HG03175 (cell line): ENCODE results near the gene C1QL4.

ENCODE experiments used
- ATAC-seq: cut with Tn5 transposase; IDR thresholded peaks from one replicate; pipeline ENCODE4 v1.9.1; 2021; ENCODE audit warnings: mild to moderate bottlenecking, moderate library complexity; ENCODE audit not compliant: unreplicated experiment

Gene C1QL4

DNA sequence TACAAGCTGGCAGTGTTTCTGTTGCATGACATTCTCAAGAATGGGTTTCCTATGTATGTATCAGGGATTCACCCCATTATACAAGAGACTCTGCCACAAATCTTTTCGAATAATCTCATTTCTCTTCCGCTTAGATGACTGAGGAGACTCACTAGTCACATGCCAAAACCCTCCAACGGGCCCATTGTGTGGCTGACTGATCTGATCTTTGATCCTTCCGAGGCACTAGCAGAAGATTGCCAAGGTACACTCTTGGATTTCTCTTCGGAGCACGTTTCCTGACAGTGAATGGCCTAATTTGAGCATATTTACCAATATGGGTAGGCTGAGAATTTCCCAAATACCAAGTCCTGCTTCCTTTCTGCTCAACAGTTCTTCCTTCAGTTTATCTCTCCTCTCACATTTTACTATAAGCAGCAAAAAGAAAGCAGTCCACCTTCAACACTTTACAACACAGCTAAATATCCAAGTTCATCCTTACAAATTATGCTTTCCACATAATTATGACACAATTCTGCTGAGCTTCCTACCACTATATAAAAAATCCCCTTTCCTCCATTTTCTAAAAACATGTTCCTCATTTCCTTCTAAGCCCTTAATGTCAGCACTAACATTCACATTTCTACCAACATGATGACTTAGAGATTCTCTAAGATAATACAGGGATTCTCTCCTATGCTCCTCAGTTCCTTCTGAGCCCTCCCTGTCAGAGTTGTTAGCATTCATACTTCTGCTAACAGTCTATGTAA is 31.1 kb downstream of the C1QL4 start:
- ATAC-seq, result no peak

DNA sequence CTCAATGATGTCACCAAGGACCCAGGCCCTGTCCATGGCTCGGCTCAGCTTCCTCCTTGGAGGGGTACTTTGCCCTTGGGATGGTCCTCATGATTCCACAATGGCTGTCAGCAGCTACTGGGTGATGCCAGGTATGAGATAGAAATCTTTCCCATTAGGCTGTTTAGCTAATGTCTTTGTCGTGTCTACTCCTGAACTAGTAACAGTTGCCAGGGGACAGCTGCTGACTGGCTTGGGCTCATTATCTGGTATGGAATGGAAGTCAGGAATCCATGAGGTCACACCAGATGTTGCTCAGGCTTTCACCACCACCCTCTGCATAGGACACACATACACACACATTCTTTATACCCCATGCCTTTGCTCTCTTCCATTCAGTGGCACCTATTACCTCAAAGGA is 32.8 kb downstream of the C1QL4 start:
- ATAC-seq, result no peak

DNA sequence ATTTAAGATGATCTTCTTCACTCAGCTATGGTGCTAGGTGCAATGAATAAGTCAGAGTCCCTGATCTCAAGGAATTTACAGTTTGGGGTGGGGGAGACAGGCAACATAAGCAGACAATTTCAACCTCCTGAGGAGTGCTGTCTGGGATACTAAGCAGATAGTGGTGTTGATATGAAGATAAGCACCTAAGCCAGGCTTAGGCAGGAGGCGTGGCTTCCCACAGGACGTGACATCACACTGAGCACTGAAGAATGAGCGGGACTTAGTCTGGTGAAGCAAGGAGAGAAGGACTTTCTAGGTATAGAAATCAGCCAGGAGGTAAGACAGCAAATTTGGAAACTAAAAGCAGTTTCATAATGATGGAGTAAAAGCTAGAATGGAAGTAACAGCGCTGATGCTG is 35.2 kb downstream of the C1QL4 start:
- ATAC-seq, result no peak

DNA sequence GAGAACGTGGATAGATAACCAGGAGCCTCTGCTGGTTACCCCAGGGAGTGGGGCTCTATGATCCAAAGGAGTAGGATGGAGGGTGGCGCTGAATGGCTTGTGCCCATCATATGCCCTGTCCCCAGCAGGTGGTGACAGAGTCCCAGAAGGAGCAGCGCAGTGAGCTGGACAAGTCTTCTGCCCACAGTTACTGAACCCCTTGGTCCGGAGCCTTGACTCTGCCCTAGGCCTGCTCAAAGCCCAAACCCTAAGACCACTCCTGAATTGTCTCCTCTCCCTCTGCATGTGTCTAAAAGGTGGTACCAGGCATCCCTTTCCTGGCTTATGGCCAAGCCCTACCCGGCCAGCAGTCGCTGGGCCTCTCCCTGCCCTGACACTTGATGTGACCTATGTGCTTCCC is 38.8 kb downstream of the C1QL4 start:
- no peak for ATAC-seq

DNA sequence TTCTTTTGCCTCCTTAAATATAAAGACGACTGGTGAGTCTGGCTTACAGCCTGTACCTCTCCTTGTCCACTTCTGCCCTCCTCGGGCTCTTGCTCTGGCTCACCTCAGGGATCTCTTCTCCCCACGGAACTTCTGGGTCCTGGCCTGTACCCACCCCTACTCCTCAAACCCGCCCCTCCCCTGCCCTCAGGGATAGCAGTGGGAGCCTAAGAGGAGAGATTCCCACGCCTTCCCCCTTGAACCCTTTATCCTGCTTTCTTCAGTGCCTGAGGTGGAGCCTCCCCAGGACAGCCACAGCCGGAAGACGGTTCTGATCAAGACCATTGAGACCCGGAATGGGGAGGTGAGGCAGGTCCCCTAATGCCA is 39.3 kb downstream of the C1QL4 start:
- ATAC-seq, result no peak

DNA sequence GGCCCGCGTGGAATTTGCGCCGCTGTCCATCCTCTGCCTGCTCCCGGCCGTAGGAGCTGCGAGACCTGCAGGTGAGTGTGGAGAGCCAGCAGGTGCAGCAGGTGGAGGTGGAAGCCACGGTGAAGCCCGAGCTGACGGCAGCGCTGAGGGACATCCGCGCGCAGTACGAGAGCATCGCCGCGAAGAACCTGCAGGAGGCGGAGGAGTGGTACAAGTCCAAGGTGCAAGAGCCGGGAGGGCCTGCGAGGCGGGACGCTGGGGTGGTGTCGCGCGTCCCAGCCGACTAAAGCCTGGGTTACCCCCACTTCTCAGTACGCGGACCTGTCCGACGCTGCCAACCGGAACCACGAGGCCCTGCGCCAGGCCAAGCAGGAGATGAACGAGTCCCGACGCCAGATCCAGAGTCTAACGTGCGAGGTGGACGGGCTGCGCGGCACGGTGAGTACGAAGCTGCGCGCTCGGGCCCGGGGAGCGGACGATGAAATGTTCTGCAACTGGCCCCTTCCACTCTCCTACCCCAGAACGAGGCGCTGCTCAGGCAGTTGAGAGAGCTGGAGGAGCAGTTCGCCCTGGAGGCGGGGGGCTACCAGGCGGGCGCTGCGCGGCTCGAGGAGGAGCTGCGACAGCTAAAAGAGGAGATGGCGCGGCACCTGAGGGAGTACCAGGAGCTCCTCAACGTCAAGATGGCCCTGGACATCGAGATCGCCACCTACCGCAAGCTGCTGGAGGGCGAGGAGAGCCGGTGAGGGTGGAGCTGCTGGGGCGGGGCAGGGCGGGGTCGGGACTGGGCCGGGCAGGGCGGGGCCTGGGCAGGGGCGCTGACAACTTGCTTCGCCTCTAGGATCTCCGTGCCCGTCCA is 39.9 kb downstream of the C1QL4 start:
- no peak for ATAC-seq

DNA sequence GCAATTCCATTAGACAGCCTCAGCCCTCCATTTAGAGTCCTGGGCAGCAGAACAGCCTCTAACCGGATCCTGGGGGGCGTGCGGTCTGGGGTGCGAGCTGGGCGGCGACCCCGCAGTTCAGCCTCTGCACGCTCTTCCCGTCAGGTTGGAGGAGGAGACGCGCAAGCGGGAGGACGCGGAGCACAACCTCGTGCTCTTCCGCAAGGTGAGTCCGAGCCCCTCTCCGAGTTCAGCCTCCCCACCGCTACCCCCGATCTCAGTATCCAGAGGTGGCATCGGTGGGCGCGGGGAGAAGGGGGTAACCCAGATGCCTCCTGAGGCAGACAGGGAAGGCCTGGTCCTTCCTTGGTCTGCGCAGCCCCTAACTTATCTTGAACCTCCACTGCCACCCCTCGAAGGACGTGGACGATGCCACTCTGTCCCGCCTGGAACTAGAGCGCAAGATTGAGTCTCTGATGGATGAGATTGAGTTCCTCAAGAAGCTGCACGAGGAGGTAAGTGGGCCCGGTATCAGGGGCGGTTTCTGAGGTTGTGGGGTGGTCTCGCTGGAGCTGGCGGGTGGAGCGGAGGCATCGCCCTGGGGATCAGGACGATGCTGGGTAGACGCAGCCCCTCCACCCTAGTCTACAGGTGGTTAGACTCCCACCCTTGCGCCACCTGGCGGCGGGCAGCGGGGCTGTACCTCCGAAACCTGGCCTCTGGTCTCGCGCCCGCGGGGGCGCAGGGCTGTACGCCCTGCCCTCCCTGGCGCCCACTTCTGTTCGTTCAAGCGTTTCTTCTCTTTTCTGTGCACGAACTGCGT is 40.8 kb downstream of the C1QL4 start:
- ATAC-seq, result peak; percentile 46

DNA sequence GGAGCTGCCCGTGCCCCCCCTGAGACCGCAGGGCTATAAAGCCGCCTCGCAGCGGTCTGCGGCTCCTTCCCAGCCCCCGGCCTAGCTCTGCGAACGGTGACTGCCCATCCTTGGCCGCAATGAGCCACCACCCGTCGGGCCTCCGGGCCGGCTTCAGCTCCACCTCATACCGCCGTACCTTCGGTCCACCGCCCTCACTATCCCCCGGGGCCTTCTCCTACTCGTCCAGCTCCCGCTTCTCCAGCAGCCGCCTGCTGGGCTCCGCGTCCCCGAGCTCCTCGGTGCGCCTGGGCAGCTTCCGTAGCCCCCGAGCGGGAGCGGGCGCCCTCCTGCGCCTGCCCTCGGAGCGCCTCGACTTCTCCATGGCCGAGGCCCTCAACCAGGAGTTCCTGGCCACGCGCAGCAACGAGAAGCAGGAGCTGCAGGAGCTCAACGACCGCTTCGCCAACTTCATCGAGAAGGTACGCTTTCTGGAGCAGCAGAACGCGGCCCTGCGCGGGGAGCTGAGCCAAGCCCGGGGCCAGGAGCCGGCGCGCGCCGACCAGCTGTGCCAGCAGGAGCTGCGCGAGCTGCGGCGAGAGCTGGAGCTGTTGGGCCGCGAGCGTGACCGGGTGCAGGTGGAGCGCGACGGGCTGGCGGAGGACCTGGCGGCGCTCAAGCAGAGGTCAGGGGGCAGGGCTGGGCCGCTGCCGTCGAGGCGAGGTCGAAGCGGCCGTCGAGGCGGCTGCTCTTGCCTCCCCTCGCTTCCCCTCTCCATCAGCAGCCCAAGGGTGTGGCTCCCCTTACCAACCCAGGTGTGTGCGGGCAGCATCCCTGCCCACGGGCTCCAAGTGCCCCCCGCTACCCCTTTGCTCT is 41.7 kb downstream of the C1QL4 start, which contains the start of gene PRPH:
TSS of gene PRPH (plus strand) at position 66 of the 855 bp plus-strand sequence. CDS start at position 120, 54 bp downstream.
- ATAC-seq, result no peak

DNA sequence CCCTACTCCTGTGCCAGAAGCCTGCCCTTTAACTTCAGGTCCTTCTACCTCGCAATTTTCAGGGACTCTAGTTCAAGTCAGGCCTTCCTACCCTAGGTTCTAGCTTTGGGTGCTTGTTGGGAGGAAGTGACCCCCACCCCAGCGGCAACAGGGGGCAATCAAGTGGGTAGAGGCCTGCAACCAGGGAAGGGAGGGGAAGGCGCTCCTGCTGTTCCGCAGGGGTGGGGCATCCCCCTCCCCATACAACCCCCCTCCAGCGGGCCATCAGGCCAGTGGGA is 42.2 kb downstream of the C1QL4 start:
- no peak for ATAC-seq

DNA sequence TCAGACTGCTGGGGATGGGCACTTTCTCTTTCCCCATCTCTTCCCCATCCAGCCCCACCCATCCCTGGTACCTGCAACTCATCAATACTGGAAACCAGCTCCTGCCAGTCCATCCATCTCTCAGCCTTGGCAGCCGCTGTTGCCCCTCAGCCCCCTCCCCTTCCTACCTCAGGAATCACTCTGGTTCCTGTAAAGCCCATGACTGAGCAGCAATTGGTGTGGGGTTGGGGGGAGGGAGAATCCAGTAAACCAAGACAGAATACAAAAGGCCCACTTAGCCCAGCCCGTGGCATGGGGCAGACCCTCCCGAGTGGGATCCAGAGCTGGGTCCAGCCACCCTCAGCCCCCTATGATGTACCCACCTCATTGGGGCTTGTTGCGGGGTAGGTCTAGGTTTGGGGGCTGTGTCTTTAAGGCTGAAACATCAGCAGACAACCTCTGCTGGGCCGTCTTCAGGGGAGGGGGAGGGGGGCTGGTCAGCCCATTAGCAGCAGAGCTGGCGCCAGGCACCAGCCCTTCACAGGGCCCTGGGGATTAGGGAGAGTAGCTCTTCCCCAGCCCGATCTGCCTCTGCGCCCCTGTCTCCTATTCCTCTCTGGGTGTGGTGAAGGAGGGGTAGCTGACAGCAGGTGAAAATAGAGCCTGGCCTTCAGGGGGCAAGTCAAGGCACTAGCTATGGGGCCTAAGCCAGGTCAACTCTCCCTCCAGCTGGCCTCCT is 42.7 kb downstream of the C1QL4 start:
- no peak for ATAC-seq

DNA sequence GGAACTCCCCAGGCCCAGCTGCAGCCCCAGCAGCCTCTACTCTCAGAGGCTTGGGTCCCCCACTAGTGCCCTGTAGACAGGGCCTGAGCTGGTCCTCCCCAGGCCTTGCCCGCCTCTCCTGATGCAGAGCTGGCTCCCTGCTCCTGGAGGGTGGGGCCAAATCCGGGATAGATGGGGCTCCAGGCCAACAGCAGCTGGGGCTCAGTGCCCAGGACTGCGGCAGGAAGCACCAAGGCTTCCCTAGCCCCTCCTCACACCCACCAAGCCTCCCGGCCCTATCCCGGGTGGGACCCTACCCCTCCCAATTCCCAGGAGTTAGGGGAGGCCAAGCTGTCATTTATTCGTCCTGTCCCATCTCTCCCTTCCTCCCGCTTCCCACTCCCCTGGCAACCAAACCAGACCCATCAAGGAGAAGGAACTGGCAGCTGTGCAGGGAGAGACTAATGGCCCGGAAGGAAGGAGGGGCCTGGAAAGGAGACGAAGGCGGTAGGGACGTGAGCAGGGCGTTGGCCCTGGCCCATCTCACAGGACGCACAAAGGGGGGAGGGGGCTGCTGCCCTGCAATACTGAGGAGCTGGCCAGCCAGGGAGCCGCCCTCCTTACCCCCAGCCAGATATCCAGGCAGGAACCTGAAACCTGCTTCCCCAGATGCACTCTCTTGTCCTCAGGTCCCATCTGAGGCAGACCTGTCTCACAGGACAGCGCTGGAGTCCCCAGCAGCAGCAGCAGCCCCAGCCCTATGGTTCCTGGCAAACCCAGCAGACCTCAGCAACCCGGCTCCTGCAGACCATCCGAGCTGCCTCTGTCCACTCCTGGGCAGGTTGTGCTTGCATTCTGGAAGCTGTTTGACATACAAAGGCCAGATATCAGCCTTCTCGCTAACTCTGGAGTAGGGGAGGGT is 43.7 kb downstream of the C1QL4 start:
- ATAC-seq, result no peak

DNA sequence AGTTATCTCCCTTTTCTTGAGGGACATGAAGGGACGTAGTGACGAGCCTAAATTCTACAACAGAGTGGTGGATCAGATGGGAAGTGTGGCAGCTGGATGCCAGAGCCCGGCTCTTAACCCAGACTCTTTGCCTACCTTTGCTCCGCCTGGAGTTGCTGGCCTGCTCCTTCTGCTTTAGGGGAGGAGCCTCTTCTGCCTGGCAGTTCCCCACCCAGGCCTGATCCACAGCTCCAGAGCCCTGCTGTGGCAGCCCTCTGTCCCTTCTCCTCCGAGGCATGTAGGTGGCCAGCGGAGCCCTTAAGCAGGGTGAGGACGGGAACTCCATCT is 44.3 kb downstream of the C1QL4 start:
- ATAC-seq, result no peak

DNA sequence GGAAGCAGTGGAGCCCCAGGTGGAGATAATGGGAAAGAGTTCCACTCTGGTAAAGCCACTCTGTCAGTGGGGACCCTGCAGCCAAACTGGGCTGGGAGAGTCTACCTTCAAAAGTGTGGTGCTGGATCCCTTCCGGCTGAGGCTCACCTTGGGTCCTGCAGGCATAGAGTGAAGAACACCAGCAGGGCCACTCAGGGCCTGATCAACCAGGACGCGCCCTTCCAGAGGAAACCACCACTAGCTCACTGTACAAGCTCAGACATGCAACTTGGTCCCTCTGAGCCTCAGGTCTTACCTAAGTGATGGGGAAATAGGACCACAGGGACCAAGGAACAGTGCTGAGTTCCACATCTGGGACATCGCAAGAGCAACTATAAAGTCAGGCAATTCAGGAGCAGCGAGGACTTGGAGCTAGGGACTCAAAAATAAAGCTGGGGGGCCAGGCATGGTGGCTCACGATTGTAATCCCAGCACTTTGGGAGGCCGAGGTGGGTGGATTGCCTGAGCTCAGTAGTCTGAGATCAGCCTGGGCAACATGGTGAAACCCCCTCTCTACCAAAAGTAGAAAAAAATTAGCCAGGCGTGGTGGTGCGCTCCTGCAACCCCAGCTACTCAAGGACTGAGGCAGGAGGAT is 47.9 kb downstream of the C1QL4 start:
- no peak for ATAC-seq

DNA sequence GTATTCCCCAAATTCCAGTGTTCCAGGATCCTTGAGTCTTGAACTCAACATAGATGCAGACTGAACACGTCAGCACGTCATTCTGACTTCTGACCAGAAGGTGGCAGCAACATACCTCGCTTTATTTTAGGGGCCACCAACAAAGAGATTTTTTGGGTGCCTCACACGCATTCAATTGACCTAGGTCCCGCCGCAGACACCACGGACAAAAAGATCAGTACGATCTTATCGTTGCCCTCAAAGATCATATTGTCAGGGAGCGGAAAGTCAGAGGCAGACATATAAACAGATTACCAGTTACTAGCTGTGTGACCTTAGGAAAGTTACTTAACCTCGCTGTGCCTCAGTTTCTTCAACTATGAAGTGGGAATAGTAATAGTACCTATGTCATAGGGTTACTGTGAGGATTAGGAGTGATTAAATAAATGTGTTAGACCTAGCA is 48.6 kb downstream of the C1QL4 start:
- ATAC-seq, result no peak

DNA sequence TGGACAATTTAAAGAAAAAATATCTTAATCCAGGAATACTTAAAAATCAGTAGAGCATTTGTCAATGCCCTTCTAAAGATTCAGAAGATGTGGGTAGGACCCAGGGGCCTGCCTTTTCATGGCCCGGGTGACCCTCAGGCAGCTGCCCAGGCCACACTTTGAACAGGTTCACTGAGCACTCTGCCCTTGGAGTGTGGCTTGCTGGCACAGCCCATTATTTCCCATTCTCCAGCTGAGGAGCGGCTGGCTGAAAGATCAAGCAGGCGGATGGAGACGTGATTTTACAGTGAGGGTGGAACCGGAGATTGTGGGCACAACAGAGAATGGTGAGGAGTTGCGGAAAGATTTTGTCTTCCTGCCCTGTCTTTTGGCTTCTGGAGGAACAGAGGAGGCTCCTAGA is 49.1 kb downstream of the C1QL4 start:
- no peak for ATAC-seq

DNA sequence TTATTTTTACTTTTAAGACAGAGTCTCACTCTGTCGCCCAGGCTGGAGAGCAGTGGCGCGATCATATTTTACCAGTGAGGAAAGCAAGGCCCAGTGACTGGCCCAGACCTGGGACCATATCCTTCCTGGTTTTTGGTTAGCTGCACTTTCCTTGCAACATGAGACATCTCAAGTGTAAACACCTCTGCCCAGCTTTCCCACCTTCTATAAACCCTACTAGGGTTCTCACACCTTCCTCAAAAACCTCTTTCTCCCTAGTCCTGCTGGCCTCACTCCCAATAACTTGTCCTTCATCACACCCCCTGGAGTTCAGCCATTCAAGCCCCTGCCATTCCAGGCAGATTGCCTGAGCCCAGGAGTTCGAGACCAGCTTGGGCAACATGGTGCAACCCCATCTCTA is 52.3 kb downstream of the C1QL4 start:
- ATAC-seq, result no peak

DNA sequence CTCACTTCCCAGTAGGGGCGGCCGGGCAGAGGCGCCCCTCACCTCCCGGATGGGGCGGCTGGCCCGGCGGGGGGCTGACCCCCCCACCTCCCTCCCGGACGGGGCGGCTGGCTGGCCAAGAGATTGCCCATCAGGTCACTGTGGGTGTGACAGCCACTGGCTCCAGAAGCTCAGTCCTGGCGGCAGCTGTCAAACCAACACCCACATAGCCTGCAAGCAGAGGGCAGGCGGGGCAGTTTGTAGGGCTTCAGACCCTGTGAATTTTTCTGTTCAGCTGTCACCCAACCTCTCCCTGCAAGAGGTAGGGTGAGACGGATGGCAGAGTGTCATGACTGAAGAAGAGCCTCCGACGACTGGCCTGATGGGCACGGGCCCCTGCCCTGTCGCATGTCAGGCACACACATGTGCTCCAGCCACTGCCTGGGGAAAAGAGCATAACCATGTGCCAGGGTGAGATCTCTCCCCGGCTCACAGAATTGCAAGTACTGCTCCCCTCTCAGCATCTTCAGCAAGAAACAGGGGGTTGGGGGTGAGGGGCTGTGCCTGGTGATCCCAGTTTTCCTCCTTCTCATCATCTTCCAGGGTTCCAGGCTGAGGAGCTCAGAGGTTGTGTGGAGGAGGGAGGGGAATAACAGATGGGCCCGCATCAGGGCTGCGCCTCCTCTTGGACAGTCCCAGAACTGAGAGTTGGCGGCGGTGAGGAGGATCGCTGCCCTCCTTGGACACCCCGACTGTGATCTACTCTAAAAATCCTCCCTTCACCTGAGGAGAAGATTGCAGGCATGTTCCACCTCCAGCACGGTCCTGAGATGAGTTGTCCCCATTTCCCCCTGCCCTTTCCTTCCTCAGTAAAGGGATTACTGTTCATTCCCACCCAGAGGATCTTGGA is 53.2 kb downstream of the C1QL4 start:
- no peak for ATAC-seq
